IPS-NIHi11 (cell line): ENCODE data around the gene ARHGEF7.
"Not testable (repeated sequence)": the region's sequence is repeated elsewhere in the genome, so short reads cannot be mapped to it uniquely, and the experiment has no call there.

Experiments used
- DNase-seq: peaks from one replicate; pipeline ENCODE4 v3.0.0; 2012; ENCODE audit warnings: mixed read lengths, low spot score

Gene ARHGEF7, protein sequence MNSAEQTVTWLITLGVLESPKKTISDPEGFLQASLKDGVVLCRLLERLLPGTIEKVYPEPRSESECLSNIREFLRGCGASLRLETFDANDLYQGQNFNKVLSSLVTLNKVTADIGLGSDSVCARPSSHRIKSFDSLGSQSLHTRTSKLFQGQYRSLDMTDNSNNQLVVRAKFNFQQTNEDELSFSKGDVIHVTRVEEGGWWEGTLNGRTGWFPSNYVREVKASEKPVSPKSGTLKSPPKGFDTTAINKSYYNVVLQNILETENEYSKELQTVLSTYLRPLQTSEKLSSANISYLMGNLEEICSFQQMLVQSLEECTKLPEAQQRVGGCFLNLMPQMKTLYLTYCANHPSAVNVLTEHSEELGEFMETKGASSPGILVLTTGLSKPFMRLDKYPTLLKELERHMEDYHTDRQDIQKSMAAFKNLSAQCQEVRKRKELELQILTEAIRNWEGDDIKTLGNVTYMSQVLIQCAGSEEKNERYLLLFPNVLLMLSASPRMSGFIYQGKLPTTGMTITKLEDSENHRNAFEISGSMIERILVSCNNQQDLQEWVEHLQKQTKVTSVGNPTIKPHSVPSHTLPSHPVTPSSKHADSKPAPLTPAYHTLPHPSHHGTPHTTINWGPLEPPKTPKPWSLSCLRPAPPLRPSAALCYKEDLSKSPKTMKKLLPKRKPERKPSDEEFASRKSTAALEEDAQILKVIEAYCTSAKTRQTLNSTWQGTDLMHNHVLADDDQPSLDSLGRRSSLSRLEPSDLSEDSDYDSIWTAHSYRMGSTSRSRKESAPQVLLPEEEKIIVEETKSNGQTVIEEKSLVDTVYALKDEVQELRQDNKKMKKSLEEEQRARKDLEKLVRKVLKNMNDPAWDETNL

DNA sequence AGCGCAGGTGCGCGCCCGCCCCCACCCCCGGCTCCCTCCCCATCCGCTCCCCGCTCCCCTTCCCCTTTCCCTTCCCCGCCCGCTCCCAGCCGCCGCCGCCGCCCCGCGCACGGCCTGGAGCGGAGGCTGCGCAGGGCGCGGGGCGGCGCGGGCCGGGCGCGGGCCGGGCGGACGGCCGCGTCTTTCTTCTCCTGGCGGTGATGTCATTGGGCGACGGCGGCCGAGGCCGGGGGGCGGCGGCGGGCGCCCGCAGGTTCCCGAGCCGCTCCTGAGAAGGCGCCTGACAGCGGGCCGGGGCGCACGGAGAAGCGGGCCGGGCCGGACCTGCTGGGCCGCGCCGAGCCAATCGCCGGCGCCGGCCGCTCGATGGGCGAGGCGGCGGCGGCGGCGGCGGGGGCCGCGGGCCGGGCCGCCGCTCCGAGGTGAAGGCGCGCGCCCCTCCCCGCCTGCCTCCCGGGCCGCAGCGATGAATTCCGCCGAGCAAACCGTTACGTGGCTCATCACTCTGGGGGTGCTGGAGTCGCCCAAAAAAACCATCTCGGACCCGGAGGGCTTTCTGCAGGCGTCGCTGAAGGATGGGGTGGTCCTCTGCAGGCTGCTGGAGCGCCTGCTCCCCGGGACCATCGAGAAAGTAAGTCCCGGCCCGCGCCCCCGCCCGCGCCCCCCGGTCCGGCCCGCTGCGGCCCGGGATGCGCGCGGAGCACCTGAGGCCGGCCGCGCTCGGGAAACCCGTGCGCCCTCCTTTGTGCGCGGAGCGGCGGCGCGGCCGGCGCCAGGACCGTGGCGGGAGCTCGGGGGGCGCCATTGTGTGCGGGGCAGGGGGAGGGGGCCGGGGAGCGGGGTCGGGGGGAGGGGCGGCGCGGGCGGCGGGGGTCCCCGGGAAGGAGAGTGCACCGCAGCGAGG, at the start of gene ARHGEF7:
ARHGEF7 (plus strand) TSS at position 250 of the 904 bp plus-strand sequence; CDS start at position 467, 217 bp downstream.
- peak; percentile 80 for DNase-seq

DNA sequence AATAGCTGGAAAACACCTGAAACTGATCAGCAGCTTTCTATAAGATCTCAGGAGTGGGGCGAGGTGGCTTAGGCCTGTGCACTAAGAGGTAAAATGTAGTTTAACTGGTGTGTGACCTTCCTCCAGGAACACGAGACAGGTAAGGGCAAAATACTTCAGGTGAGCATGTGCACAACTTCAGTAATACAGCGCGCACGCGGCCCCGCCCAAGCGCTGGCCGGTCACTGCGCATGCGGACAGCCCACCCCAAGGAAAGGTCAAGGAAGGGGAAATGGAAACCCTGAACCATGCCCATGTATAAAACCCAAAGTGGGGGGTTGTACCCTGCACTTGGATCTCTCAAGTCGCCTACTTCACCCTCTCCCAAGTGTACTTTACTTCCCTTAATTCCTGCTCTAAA, 49.4 kb upstream of the ARHGEF7 start:
- DNase-seq: no peak

DNA sequence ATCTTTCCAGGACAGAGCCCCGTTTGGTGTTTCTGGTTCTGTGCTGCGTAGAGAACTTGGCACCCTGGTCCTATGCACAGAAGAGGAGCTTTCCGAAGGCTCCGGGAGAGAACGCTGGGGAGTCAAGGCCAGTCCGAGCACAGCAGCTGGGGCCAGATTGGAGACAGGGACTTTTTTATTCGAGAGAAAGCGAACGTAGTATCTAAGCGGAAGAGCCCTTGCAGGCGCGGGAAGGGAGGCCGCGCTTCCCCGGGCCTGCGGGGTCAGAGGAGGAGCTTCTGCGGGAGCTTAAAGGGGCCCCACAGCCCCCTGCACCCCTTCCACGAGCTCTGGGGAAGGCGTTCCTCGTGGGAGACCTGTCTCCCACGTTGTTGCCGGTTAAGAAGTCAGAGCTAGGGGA, 48.6 kb upstream of the ARHGEF7 start:
- DNase-seq: peak; percentile 28

DNA sequence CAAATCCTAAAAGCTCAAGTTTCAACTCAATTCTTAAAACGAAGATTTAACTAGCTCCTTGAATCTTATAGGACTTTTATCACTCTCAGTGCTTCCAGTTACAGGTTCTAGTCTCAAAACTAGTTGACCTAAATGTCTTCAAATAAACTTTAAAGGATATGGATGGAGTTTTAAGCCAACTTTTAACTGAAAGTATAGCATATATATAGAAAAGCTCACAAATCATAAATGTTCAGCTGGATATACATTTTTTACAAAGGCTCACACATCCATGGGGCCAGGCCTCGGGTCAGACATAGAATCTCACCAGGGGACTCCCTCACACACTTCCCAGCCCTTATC, 47.1 kb upstream of the ARHGEF7 start:
- DNase-seq: no peak

DNA sequence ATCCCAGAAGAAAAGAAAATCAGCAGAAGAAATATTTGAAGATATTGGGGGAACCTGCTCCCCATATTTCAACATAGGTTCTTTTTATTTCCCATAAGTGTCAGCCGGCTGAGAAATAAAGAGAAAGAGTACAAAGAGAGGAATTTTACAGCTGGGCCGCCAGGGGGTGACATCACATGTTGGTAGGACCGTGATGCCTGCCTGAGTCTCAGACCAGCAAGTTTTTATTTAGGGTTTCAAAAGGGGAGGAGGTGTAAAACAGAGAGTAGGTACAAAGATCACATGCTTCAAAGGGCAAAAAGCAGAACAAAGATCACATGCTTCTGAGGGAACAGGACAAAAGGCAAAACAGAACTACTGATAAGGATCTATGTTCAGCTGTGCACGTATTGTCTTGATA, 44.0 kb upstream of the ARHGEF7 start:
- DNase-seq: not testable (repeated sequence)

DNA sequence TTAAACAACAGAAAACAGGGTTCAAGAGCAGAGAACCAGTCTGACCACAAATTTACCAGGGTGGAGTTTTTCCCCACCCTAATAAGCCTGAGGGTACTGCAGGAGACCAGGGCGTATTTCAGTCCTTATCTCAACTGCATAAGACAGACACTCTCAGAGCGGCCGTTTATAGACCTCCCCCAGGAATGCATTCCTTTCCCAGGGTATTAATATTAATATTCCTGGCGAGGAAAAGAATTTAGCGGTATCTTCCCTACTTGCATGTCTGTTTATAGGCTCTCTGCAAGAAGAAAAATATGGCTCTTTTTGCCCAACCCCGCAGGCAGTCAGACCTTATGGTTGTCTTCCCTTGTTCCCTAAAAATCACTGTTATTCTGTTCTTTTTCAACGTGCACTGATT, 43.6 kb upstream of the ARHGEF7 start:
- not testable (repeated sequence) for DNase-seq

DNA sequence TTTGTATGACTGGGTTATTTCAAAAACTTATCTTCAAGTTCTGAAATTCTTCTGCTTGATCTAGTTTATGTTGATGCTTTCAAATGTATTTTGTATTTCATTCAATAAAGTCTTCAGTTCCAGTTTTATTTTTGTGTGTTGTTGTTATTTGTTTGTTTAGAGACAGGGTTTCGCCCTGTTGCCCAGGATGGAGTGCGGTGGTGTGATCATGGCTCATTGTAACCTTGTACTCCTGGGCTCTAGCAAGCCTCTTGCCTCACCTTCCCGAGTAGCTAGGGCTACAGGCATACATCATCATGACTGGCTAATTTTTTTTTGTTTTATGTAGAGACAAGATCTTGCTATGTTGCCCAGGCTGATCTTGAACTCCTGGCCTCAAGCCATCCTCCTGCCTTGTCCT, 40.3 kb upstream of the ARHGEF7 start:
- DNase-seq: no peak

DNA sequence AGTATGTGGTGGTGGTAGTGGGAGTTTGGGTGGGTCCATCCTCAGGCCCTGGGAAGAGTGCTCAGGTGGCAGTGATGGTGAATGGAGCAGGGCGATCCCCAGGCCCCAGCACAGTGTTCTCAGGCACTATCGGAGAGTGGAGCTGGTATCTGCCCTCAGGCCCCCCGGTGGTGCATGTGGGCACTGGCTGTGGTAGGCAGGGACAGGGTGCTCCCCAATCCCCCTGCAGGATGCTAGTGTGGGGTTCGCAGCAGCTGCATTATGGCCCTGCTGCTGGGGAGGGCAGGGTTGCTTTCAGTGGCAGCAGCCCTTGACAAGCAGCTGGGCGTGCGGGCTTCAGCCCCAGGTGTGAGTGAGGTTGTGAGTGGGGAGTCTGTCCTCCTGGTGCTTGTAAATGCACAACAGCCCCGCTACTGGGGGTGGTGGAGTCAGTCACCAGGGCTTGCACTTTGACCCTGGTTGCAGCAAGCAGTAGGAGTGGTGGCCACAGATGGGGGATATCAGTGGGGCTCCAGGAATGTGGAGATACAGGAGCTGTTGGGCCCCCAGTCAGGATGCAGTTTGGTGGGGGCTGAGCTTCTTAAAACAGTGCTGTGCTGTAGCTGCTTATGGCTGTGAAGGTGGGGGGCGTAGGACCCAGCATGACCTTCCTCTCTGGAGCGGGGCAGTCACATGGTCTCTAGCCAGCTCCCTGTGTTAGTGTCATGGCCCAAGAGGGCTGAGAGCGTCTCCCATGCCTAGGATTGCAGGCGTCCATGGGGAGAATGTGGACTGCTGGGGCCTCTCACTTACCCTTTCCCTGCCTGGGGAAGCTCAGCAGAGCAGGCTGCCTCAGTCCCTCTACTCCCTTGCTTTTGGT, 38.7 kb upstream of the ARHGEF7 start:
- no peak for DNase-seq

DNA sequence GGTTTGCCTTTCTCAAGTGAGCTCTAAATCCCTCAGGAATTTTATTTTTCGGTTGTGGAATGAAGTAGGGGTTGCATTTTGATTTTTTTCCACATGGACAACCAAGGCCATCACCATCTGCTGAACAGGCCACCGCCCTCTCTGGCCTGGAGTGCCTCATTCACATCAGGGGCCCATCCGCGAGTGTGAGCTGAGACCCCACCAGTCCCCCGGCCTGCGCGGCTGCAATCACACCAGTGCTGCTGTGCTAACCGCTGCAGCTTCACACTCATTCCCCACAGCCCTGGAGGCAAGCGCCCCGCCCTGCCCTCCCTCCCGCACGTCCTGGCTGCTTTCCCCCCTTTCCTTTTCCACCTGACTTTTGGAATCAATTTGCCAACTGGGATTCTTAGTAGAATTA, 35.7 kb upstream of the ARHGEF7 start:
- DNase-seq: no peak

DNA sequence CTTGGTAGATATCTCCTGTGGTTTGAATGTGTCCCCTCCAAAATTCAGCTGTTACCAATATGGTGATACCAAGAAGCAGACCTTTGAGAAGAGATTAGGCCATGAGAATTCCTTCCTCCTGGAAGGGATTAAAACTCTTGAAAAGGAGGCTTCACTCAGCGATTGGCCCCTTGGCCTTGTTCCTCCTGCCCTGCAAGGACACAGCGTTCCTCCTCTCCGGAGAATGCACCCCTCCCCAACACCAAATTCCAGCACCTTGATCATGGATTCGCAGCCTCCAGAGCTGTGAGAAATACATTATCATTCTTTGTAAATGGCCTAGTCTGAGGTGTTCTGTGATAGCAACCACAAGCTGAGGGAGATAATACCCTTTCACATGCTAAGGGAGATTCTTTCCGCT, 34.5 kb upstream of the ARHGEF7 start:
- no peak for DNase-seq

DNA sequence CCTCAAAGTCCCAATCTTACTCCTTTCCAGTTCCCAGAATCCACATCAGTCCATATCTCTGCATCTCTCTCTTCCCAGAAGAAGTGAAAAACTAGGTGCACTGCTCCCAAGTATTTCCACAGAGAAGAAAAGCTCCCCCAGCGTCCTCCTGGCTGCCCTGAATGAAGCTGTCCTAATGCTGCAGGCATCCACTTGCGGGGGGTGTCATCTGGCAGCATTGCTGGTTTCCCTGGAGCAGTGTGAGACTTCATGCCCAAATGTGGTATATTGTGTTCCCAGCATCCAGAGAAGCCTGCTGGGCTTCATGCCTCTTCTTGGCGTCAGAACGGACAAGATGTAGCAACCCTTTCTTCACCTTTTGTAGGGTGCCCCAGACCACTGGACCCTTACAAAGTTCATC, 32.9 kb upstream of the ARHGEF7 start:
- no peak for DNase-seq

DNA sequence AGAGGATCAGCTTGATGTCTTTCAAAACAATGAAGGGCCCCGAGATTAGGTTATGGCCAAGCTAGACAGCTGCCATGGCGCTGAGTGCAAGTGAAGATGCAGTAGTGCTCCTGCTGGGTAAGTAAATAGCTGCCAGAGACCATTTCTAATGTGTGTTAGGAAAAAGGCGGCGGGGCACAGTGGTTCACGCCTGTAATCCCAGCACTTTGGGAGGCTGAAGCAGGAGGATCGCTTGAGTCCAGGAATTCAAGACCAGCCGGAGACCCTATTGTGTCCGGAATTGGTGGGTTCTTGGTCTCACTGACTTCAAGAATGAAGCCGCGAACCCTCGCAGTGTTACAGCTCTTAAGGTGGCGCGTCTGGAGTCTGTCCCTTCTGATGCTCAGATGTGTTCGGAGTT, 32.3 kb upstream of the ARHGEF7 start:
- DNase-seq: not testable (repeated sequence)

DNA sequence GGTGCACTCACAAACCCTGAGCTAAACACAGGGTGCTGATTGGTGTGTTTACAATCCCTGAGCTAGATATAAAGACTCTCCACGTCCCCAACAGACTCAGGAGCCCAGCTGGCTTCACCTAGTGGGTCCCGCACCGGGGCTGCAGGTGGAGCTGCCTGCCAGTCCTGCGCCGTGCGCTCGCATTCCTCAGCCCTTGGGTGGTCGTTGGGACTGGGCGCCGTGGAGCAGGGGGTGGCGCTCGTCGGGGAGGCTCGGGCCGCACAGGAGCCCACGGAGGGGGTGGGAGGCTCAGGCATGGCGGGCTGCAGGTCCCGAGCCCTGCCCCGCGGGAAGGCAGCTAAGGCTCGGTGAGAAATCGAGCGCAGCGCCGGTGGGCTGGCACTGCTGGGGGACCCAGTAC, 31.4 kb upstream of the ARHGEF7 start:
- not testable (repeated sequence) for DNase-seq

DNA sequence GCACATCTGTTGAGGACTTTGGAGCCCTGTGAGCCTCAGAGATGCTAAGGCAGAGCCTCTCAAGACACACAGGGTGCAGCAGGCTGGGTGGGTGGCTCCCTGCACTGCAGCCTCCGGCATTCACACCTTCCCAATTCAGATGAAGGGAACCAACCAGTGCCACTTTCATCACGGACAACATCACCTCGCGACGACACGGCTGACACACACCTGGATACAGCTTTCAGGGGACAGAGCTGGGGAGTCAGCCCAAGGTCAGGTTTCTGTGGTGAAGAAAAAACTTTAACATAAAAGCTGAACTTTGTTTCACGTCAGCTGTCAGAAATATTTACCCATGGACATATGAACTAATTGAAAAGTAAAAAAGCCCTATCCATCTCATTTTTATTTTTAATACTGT, 24.9 kb upstream of the ARHGEF7 start:
- no peak for DNase-seq

DNA sequence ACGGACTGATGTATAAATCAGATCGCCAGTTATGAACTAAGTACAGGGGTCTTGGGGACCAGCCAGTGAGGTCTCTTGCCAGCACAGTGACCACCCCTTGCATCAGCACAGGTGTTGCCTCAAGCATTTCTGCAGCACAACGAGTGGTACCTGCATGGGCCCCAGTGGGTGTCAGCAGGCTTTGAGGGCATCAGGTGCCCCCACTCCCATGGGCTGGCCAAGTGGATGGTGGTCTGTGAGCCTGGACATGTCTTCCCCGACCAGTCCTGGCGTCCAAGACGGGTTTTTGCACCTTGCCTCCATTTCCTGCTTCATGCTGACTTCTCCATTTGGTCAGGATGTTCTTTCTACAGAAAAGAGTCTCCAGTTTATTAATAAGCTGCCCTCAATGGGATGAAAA, 22.4 kb upstream of the ARHGEF7 start:
- no peak for DNase-seq

DNA sequence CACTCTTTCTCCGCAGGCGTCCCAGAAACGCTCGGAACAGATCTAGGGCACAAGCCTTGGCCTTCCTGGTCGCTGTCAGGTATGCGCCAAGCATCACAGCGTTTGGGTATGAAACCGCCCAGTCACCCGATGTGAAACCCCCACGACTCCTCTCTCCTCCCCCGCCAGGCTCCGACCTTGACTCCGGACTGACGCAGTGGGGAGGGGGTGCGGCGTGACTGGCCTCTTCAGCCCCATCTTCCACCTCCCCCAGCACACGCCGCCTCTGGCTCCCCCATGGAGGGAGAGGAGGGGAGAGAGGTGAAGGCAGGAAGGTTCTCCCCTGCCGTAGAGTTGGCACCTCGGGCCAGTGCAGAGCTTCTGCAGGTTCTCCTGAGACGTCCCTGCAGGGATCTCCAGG, 22.0 kb upstream of the ARHGEF7 start:
- no peak for DNase-seq

DNA sequence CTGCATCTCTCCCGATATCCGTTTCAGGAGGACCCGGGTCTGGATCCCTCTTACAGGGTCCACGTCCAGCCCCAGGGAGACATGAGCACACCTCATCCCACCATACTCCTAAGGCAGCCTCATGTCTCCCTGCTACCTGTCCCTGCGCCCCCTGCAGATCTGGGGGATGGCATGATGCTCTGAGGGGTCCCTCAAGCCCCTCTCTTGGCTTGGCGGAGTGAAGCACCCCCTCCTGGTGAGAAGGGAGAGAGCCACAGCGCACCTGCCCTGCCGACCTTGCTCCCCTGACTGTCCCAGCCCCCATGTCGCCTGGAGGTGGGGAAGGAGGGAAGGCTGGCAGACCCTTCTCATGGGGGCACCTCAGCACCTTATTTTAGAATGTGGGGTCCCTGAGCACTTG, 21.5 kb upstream of the ARHGEF7 start:
- DNase-seq: peak; percentile 39

DNA sequence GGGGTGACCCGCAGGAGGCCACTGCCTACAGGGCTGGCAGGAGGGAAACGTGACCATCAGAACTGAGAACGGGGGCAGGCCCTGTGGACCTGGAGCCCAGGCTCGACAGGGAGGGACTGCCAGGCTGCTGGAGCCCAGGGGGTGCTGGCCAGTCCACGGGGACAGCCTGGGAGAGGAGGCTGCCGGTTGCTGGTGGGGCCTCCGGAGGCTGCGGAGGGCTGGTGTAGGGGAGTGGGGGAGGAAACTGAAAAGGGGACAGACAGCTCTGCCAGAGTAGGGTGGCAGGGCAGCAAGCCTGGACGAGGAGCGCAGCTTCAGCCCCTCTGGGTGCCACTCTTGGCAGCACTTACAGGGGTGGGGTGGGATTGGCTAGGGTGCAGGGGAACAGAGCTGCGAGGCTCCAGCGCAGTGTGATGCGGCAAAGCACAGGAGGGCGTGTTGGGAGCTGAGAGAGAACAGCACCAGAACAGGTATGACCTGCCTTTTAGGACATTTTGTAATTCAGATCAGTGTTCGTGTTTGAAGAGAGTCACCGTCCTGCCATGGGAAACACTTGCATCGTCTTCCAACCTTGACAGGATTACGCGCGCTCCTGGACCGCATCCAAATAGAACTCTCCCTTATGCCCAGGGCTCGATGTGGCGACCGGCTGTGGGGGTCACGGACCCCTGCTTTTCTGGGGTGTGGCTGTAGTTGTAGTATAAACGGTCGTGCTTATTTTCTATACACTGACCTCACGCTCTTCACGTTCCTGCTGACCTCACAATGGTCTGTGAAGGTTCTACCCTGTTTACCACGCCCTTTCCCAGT, 19.9 kb upstream of the ARHGEF7 start:
- no peak for DNase-seq

DNA sequence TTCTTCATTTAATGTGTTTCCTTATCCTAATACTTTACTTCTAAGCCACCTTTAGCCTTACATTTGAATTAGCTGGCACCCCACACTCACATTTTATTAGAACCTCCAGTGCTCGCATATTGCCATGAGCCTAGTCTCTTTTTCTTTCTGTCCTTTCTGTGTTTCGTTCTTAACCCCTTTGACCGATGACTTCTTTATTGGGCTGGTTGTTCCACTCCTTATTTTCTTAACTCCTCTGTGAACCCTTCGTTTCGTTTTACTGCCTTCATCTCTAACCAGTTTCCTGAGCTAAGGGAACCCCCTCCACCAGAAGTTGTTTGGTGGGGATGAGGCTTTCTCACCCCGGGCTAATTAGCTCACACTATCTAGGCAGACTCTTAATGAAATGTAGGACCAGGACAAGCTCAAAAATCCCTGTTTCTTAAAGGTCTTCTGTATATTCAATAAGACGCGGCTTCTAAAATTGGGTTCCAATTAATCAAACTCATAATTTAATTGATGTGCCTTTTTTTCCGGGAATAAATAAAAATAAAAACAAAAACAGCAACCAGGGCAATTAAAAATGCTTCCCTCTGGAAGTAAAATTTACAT, 19.1 kb upstream of the ARHGEF7 start:
- DNase-seq: no peak

DNA sequence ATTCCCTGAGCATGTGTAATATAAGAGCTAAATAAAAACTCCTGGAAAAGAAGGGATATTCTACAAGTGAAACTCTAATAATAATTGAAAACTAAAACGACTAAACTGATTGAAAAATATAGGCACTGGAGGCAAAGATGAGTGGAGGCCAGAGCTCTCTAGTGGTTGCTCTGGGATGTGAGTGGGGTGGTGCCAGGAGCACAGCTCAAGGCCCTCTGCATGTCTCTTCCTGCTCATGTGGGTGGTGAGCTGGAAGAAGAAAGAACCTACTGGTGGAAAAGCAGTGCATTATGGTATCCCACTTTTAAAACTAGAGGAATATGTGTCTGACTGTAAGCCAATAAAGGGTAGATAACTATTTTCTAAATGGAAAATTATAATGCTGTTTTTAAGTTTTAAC, 15.8 kb upstream of the ARHGEF7 start:
- no peak for DNase-seq
